ENCODE measurements around the gene PHACTR3. TPM values are rescaled to one million over a fixed set of nuclear protein-coding genes. Genes with fewer than 3 reads are reported as not detected.

Gene PHACTR3
- total and polyA plus RNA-seq, 10 donors: 1.4 to 15.0 (median 8.6) TPM

DNA sequence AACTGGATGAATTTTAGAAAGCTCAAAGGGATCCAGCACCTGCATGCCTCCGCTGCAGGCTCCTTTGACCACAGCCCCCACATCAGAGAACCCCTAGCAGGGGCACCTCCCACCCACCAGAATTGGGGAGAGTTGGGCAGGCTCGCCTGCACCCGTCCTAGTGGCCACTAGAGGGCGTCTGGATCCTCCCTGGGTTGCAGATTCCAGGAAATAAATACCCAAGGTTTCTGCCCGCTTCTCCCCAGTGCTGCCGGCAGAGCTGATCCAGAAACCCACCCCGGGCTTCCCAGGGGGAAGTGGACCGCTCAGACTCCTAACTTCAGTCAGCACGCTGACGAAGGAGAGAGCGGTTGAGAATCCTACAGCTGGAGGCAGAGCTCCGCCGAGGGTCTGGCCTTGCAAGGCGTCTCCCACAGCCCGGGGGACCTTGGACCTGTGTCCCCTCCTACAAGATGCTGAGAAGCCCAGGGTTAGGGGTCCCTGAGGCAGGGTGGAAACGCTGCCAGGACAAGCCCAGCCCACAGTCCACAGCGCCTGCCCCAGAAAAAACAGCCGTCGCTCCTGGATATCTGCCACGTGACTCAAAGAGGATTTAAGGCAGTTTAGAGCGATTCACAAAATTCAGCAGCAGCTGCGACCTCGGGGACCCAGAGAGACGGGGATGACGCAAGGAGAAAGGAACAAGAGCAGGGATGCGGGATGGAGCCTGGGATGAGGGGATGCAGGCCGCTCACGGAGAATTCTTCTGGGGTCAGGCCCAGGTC, 32.6 kb upstream of the PHACTR3 start:
- TF ChIP-seq POLR2A (IDR thresholded peaks at IDR 0.05): no peak
- TF ChIP-seq CTCF (IDR thresholded peaks at IDR 0.05 in 8 of 11, conservative IDR thresholded peaks at IDR 0.05 in 3 of 11): peak; percentile 40 to 93 (median 92)
- peak in 1 of 3 donors; percentile 9 for TF ChIP-seq POLR2AphosphoS5 (IDR thresholded peaks at IDR 0.05)
- peak; percentile 86 for DNase-seq
- peak overlapping the region in 7 of 8 donors; percentile 1 to 68 (median 27) for H3K4me3 ChIP-seq
- H3K4me1 ChIP-seq: peaks cover 0 to 22% (median 12%) of the 10 kb centered on the region in 6 donors
- 7 to 12% (median 9%) methylated on average over 26 to 28 of the region's 28 CpGs for WGBS, 5 donors
- H3K27me3 ChIP-seq (replicated peaks in 1 of 7): peaks cover 0 to 63% (median 12%) of the 10 kb centered on the region in 7 donors
- H3K36me3 ChIP-seq: no peaks in the 10 kb centered on the region
- peak overlapping the region in 7 of 8 donors; percentile 36 to 78 (median 72) for H3K27ac ChIP-seq
- intact Hi-C loops (cut with DNase I; ENCODE audit: low total_unique reads): loop anchor here (5.0 kb wide), 1 partner anchor 181 kb away; no protein-coding TSS in a partner anchor
- no peaks in the 10 kb centered on the region for H3K9me3 ChIP-seq

DNA sequence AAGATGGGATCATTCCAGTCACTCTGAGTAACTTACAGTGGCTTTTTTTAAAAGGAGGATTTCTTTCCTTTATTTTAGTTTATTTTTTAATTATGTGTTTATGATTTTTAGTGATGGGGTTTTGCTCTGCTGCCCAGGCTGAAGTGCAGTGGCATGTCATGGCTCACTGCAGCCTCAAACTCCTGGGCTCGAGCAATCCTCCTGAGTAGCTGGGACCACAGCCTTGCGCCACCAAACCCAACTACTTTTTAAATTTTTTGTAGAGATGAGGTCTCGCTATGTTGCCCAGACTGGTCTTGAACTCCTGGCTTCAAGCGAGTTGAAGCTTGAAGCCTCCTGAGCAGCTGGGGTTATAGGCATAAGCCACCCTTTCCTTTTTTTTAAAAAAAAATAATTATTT, 31.8 kb upstream of the PHACTR3 start:
- Histone ChIP-seq H3K27me3 (replicated peaks in 1 of 7) (peaks cover 0 to 66% (median 14%) of the 10 kb centered on the region in 7 donors), H3K4me3 (no peak overlapping the region), H3K4me1 (peaks cover 0 to 22% (median 12%) of the 10 kb centered on the region in 6 donors), H3K9me3 (no peaks in the 10 kb centered on the region), H3K36me3 (no peaks in the 10 kb centered on the region), H3K27ac (peak overlapping the region in 1 of 8 donors; percentile 74)
- DNase-seq: no peak
- intact Hi-C loops (cut with DNase I; ENCODE audit: low total_unique reads): loop anchor here (5.0 kb wide), 1 partner anchor 180 kb away; no protein-coding TSS in a partner anchor
- TF ChIP-seq CTCF (IDR thresholded peaks at IDR 0.05 in 8 of 11, conservative IDR thresholded peaks at IDR 0.05 in 3 of 11) (no peak), POLR2AphosphoS5 (IDR thresholded peaks at IDR 0.05) (no peak), POLR2A (IDR thresholded peaks at IDR 0.05) (no peak)
- WGBS, 5 donors: 87 to 92% (median 90%) methylated on average over 4 of the region's 4 CpGs

DNA sequence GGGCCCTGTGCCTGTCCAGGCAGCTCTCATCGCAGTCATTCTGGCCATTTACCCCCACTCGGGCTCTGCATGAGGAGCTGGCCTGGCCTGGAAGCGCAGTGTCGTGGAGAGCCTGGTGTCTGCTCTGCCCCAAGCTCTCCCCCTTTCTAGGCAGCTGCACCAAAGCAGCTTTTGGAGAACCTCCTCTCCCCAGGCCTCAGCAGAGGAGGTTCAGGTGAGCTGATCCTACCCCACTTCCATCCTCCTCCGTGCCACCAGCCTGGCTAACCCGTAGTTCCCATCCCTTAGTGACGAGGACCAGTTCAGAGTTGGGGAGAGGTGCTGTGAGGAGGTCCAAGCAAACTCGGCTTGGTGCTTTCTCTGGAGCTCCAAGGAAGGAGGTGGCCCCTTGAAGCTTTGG, 30.5 kb upstream of the PHACTR3 start:
- H3K9me3 ChIP-seq: no peaks in the 10 kb centered on the region
- peaks cover 0 to 29% (median 12%) of the 10 kb centered on the region in 6 donors for H3K4me1 ChIP-seq
- intact Hi-C loops (cut with DNase I; ENCODE audit: low total_unique reads): loop anchor here (5.0 kb wide), 1 partner anchor 178 kb away; no protein-coding TSS in a partner anchor
- H3K27ac ChIP-seq: no peak overlapping the region
- DNase-seq: peak; percentile 61
- no peak overlapping the region for H3K4me3 ChIP-seq
- peaks cover 0 to 70% (median 27%) of the 10 kb centered on the region in 7 donors for H3K27me3 ChIP-seq (replicated peaks in 1 of 7)
- WGBS, 5 donors: 74 to 90% (median 90%) methylated on average over 8 of the region's 8 CpGs
- H3K36me3 ChIP-seq: no peaks in the 10 kb centered on the region
- TF ChIP-seq POLR2AphosphoS5 (IDR thresholded peaks at IDR 0.05) (no peak), CTCF (IDR thresholded peaks at IDR 0.05 in 8 of 11, conservative IDR thresholded peaks at IDR 0.05 in 3 of 11) (no peak), POLR2A (IDR thresholded peaks at IDR 0.05) (no peak)

- H3K27me3 ChIP-seq (replicated peaks in 1 of 7): peaks cover 0 to 72% (median 27%) of the 10 kb centered on the region in 7 donors
- 20 to 76% (median 65%) methylated on average over 1 to 3 of the region's 3 CpGs for WGBS, 5 donors
- H3K9me3 ChIP-seq: no peaks in the 10 kb centered on the region
- H3K36me3 ChIP-seq: no peaks in the 10 kb centered on the region
- H3K4me3 ChIP-seq: no peak overlapping the region
- no peak overlapping the region for H3K27ac ChIP-seq
- intact Hi-C loops (cut with DNase I; ENCODE audit: low total_unique reads): loop anchor here (5.0 kb wide), 1 partner anchor 178 kb away; no protein-coding TSS in a partner anchor
- TF ChIP-seq POLR2AphosphoS5 (IDR thresholded peaks at IDR 0.05) (no peak), CTCF (IDR thresholded peaks at IDR 0.05 in 8 of 11, conservative IDR thresholded peaks at IDR 0.05 in 3 of 11) (no peak), POLR2A (IDR thresholded peaks at IDR 0.05) (no peak)
- peak; percentile 47 for DNase-seq
- H3K4me1 ChIP-seq: peaks cover 0 to 34% (median 12%) of the 10 kb centered on the region in 6 donors
These were observed 30.0 kb upstream of the PHACTR3 start for GRCh38 chr20:59574308-59574707.

Measured in spleen (tissue), 11 donors.